Retina (tissue), 1 donor: Measurements from ENCODE around the gene DHRS12.

ENCODE experiments used
- DNase-seq: peaks from one replicate; pipeline ENCODE4 v3.0.0-alpha.2; 2016

DHRS12 gene

DNA sequence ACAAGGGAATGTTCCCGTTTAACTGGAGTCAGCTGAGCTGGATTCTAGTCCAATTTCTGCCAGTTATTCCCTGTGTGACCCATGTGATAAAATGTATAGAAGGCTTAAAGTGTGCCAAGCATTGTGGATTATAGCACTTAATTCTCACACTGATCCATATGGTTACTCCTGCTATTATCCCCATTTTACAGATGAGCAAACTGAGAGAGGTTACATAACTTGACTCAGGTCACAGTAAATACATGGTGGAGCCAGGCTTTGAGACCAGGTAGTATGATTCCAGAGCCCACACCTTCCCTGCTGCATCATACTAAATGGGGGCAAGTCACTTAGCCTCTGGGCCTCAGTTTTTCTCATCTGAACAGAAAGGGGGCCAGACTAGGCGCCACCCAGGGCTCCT is 2.0 kb upstream of the DHRS12 start:
- DNase-seq: no peak

GRCh38 chr13:51805313-51805712 is 1.4 kb upstream of the DHRS12 start:
- DNase-seq: no peak

DNA sequence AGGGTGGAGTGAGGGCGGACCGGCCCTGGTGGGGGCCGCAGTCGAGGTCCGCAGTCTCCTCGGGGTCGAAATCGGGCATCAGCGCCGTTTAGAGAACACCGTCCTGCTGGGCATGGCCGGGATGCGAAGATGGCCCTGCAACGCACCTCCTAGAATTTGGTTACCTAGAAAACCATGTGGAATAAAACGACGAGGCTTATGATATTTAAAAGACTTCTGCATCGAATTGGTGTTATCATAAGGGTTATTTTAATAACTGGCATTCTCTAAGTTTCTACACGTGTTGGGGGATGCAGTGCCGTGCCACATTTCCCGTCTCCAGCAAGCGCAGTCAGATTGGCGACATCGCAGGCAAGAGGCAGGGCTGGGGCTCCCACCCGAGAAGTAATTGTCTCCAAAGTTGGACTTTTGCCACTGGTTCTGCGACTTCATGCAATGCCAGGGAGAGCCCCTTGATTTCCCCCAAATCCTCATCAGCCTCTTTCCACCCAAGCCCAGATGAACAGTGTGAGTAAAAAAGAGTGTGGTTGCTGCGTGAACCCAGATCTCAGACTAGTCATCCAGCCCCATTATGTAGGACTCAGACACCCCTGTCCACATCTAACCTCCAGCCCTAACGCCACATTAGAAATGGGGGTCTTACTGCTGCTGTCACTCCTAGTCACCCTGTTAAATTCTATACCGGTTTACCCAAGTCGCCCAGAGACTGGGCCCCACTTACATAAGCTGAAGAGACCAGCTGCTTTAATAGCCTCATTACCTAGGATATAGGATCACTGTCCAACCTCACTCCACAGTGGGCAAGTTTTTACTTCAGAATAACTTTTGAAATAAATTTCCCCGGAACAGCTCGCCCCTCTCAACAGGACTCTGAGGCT is 571 bp upstream of the DHRS12 start:
- peak; percentile 90 for DNase-seq

DNA sequence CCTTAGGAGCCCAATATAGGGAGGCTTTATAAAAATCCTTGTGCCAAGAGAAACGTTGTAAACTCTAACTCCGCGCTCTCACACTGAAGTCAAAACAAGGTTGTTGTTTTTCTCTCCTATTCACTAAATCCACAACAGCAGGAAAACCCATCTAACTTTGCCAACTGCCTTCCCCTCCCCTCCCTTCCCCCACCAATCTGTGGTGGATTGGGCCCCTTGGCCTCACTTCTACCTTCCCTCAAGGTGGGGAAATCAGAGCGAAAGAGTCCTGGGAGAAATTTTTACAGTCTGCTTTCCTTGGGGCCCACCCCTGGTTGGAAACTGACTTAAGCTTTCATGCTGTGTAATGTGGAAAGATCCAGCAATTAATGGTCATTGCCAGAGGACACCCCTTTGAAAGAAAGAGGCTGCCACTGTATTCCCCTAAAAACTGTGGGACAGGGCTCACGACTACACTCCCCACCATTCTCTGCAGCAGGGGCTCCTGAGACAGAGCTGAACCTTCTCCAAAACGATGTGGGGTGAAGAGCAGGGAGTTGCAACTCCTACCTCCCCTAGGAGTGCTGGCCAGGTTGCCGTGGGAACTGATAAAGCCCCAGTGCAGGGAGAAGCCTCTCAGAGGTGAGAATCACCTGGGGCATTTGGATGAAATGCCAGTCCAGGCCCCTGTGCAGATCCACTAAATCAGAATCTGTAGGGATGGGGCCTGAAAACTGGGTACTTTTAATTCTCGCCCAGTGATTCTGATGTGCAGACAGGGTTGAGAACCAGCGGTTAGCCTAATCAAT is 1.1 kb downstream of the DHRS12 start:
- no peak for DNase-seq

DNA sequence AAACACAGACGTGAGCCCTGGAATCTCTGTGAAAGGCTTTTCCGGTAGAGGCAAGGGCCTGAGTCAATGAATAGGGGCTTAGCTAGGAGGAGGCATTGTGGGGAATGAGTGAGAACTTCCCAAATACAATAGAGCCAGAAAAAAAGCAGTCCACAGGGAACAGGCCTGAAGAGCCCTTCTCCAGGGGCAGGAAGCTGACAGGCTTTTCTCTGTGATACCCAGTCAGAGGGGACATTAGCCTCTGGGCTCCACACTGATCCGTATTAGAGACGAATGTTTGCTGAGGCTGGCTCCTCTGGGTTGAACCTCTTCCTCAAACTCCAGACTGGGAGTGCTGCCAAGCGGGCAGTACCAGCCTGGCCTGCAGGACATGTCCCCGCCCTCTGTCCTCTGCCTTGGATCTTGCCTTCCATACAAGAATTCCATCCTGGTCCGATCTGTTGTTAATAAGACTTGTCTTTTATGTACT is 2.3 kb downstream of the DHRS12 start:
- DNase-seq: no peak

- no peak for DNase-seq
Observed at GRCh38 chr13:51800486-51800885, 3.5 kb downstream of the DHRS12 start.

GRCh38 chr13:51799261-51799660 is 4.7 kb downstream of the DHRS12 start:
- no peak for DNase-seq

- peak; percentile 71 for DNase-seq
Observed at GRCh38 chr13:51797664-51798488, 6.1 kb downstream of the DHRS12 start.

DNA sequence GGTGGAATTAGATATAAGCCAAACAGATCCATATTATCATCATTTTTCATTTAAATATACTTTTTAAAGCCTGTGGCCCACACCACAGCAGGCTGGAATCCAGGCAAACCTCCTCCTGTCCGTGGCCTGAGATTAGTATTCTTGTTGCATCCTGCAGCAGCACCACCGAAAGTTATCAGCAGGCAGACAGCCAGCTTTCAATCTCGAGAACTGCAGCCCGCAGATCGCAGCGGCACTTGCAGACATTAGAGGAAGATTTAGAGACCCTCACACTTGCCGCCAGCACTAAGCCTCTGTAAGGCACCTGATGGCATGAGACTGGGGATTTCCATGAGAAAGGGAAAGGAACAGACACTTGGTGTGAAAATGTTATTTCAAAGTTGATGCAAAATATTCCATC is 7.4 kb downstream of the DHRS12 start:
- no peak for DNase-seq

DNA sequence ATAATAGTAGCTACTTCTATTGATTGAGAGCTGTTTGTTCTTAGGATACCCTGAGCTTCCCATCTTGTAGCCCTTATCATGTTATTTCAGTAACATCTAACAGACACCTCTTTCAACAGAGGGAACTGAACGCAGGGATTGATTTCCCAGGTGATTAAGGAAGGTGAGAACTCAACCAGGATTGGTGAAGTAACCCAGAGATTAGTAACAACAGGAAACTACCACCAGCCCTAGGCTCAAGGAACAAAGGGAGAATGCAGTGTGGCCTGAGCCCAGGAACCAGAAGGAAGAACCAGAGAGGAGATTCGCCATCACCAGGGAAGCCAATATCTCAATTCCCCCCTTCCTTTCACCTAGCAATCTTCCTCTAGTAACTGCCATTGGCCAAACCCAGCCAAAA is 8.5 kb downstream of the DHRS12 start:
- DNase-seq: no peak

- DNase-seq: peak; percentile 47
Observed at GRCh38 chr13:51794964-51795363, 9.0 kb downstream of the DHRS12 start.

DNA sequence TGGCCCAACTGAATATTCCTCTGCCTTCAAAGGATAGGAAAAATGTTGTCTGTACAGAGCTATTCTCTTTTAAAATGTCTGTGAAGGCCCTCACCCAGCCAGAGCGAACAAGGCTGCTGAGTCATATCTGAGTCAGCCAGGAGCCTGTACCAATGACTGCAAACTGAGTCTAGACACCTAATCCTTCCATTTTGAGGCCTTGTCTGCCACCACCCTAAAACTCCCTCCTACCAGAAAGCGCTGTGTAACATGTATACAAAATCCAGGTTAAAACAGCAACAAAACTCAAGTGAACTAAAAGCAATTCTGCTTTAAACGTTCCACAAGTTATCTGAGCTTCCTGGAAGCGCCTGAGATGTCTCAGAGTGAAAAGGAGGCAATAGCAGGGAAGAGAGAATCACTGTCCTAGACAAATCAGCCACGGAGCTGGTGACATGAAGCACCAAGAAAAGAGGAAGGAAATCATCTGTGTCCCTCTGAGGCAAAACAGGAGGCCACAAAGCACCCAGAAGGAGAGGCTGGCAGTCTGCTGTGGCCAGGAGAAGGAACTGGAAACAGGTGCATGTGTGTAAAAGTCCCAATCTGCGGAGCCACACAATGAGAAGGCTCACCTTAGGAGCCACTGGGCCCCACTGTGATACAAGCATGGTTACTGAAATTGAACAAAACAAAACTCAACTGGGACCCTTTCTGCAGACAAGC is 10.2 kb downstream of the DHRS12 start:
- no peak for DNase-seq

DNA sequence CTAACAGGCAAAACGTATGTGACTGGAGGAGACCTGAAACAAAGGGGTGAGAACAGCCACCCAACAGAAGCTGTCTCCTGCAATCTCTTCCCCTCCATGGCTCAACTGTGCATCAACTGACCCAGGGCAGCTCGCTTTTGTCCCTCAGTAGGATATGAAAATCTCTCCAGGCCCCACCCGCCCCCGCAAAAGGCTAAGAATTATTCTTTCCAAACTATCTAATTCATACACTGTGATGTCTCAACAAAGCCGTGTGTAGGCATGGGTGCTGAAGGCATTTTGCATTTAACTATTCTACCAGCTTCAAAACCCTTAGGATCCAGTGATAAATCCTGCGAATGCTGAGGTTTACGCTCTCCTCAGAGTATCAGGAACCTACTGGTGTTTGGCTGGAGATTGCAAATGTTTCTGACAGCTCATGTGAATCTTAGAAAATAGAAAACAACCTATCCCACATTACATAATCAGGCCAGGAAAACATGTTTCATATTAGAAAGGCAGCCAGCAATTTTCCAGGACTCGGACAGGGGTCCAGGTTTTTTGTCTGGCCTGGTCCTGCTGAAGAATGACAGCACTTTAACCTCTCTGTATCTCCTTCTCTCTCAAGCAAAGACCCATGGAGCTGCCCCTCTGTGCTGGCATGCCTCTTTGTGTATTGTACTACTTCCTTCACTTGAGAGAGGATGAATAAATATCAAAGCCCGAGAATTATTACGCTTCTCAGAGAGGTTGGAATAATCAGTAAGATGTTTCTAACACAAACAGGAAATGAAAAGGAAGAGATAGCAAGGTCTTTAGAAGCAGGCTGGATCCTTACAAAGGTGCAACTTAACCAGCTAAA is 17.3 kb downstream of the DHRS12 start:
- DNase-seq: no peak

- peak; percentile 92 for DNase-seq
Observed at GRCh38 chr13:51785712-51786424, 18.1 kb downstream of the DHRS12 start.

DNA sequence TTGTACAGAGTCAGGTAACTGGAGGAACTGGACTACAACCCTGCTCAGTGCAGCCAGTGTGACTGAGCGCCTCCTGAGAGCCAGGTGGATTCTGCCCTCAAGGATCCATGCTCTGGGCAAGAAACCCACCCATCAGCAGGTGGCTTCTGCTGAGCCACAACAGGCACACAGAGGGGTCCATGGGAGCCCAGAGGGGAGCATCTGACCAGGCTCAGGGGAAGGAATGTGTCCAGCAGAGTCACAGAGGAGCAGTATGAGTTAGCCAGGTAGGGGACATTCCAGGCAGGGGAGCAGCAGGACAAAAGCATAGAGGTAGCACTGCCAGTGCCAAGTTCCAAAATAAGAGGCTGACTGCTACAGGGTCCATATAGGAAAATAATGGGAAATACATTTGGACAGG is 19.9 kb downstream of the DHRS12 start:
- no peak for DNase-seq

- DNase-seq: no peak
Observed at GRCh38 chr13:51783428-51784094, 20.4 kb downstream of the DHRS12 start.

DNA sequence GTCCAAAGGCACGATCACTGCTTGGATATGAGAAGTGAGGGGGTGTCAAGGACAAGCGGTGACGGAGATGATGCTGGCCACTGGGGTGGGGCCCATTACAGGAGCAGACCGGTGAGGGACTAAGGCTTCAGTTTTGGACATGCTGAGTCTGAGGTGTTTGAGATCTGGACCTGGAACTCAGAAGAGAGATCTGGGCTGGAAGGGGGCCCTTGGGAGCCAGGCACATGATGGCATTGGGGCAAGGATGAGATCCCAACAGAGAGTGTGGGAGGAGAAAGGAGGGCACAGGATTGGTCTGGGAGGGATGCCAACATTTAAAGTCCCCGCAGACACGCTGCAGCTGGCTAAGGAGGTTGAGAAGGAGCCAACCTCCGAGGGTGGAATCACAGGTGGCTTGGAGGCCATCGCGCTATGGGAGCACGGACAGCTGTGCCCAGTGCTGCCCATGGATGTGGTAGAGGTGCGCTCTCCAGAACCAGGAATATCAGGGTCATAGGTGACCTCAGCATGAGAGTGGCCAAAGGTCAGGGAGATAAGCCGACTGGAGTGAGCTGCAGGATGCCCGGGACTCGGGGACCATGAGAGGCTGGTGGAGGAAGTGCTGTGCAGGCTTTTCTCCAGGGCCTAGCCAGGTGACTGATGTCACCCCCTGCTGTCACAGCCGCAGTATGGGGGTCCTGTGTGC is 21.8 kb downstream of the DHRS12 start:
- DNase-seq: no peak

DNA sequence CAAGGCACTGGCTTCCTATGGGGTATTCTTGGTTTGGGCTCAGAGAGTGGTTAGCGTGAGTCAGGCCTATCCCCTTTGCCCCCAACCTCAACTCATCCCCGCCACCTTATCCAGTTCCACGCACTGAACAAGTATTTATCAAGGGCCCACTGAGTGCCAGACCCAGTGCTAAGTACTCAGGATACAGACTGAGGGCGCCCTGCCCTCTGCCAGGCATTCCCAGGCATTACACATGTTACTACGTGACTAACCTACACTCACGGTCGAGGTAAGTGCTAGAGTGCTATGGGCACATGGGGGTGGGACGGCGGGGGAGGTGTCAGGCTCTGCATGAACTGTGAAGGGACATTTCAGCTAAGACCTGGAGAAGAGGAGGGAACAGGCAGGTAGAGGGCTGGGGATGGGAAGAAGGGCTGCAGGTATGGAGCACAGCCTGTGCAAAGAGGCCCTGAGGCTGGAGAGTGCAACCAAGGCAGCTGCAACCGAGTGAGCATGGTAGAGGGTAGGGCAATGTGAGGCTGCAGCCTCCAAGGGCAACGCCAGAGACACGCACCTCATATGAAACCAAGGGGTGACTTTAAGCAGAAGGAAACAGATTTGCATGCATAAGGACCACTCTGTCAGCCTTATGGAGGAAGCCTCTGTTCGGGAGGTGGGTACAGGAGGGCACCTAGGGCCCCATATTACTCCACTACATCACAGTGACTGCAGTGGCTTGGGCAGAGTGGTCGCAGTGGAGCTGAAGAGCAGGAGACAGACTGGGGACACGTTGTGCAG is 22.5 kb downstream of the DHRS12 start:
- DNase-seq: no peak

GRCh38 chr13:51780099-51780498 is 23.9 kb downstream of the DHRS12 start:
- no peak for DNase-seq
